ENCODE measurements around the gene MTF2.

DNA sequence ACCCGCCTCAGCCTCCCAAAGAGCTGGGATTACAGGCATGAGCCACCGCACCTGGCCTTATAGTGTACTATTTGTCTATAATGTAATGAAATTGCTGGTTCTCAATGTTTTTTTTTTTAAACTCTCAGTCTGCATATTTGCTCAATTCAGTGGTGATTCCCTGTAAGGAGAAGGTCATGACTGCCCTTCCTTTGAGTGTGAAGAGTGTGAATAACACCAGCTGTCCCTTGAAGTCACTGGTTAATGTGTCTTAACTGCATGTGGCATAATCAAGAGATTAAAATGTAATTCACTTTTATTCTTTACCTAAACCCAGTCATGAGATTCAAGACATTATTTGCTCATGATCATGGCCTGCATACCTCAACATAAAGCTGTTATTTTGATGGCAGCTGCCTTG is 30.5 kb downstream of the MTF2 start:
- TF ChIP-seq EZH2 (IDR thresholded peaks at IDR 0.05) (no peak), POLR2AphosphoS5 (IDR thresholded peaks at IDR 0.05; ENCODE audit: borderline replicate concordance, low read depth, low read length) (no peak), FOXP2 (optimal IDR thresholded peaks at IDR 0.05; ENCODE audit: control extremely low read depth, extremely low read length, insufficient read depth) (no peak)
